Effector memory CD8-positive, alpha-beta T cell (primary cell): ENCODE data around the gene BDH1.
"Not testable (repeated sequence)": the region's sequence is repeated elsewhere in the genome, so short reads cannot be mapped to it uniquely, and the experiment has no call there.

Source experiments
- ATAC-seq: fragments of 150-1000 bp; cut with Tn5 transposase; replicated peaks from 2 replicates; pipeline ENCODE4 v1.10.0; 2021; ENCODE audit warnings: mild to moderate bottlenecking, moderate library complexity
- DNase-seq, 3 experiments: peaks; one replicate each; pipeline ENCODE4 v3.0.0; 2021
- H3K27ac Mint-ChIP-seq, 2 donors: one replicate each; pipeline ENCODE4 v1.8.0; 2022; ENCODE audit warnings: mild to moderate bottlenecking in 2 of 2, mixed read lengths in 2 of 2, moderate library complexity in 2 of 2
- H3K27me3 Mint-ChIP-seq, 2 donors: one replicate each; pipeline ENCODE4 v1.8.0; 2022; ENCODE audit warnings: mixed read lengths in 2 of 2
- H3K36me3 Mint-ChIP-seq: one replicate; pipeline ENCODE4 v1.8.0; 2022; ENCODE audit warnings: mild to moderate bottlenecking, moderate library complexity, mixed read lengths; ENCODE audit not compliant: insufficient read depth
- H3K4me1 Mint-ChIP-seq, 2 donors: one replicate each; pipeline ENCODE4 v1.8.0; 2022; ENCODE audit warnings: low read depth in 2 of 2, mixed read lengths in 2 of 2
- H3K4me3 Mint-ChIP-seq, 2 donors: one replicate each; pipeline ENCODE4 v1.8.0; 2022; ENCODE audit warnings: mild to moderate bottlenecking in 2 of 2, mixed read lengths in 2 of 2, moderate library complexity in 2 of 2
- H3K9me3 Mint-ChIP-seq, 2 donors: one replicate each; pipeline ENCODE4 v1.8.0; 2022; ENCODE audit warnings: mixed read lengths in 2 of 2

The BDH1 gene

DNA sequence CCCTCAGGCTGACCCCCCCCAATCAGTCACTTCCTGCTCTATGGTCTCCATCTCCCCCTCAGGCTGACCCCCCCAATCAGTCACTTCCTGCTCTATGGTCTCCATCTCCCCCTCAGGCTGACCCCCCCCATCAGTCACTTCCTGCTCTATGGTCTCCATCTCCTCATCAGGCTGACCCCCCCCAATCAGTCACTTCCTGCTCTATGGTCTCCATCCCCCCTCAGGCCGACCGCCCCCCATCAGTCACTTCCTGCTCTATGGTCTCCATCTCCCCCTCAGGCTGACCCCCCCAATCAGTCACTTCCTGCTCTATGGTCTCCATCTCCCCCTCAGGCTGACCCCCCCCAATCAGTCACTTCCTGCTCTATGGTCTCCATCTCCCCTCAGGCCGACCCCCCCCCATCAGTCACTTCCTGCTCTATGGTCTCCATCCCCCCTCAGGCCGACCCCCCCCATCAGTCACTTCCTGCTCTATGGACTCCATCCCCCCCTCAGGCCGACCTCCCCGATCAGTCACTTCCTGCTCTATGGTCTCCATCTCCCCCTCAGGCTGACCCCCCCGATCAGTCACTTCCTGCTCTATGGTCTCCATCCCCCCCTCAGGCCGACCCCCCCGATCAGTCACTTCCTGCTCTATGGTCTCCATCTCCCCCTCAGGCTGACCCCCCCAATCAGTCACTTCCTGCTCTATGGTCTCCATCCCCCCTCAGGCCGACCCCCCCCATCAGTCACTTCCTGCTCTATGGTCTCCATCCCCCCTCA, 37.7 kb downstream of the BDH1 start:
- H3K27ac Mint-ChIP-seq, H3K36me3 Mint-ChIP-seq, H3K9me3 Mint-ChIP-seq, DNase-seq, ATAC-seq, H3K4me3 Mint-ChIP-seq, H3K27me3 Mint-ChIP-seq: not testable (repeated sequence)
- peaks cover 6 to 17% of the 10 kb centered on the region in 2 donors for H3K4me1 Mint-ChIP-seq

DNA sequence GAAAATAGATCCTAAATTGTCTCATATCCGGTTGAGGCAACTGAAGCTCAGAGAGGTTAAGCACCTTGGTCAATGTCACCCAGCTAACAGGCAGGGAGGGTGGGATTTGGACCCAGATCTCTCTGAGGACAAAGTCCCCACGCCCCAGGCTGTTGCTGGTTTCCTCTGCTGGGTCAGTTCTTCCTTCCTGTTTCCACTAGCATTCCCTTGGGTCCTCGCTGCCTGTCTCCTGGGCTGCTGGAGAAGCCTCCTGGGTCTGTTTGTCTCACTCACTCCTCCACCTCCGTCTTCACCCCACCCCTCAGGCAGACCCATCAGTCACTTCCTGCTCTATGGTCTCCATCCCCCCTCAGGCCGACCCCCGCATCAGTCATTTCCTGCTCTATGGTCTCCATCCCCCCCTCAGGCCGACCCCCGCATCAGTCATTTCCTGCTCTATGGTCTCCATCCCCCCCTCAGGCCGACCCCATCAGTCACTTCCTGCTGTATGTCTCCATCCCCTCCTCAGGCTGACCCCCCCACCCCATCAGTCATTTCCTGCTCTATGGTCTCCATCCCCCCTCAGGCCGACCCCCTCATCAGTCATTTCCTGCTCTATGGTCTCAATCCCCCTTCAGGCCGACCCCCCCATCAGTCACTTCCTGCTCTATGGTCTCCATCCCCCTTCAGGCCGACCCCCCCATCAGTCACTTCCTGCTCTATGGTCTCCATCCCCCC, 38.7 kb downstream of the BDH1 start:
- Mint-ChIP-seq H3K27ac (peak overlapping the region; percentile 62 to 86), H3K4me1 (peaks cover 6 to 17% of the 10 kb centered on the region in 2 donors)
- H3K9me3 Mint-ChIP-seq, H3K4me3 Mint-ChIP-seq, H3K36me3 Mint-ChIP-seq, H3K27me3 Mint-ChIP-seq, ATAC-seq, DNase-seq: not testable (repeated sequence)

DNA sequence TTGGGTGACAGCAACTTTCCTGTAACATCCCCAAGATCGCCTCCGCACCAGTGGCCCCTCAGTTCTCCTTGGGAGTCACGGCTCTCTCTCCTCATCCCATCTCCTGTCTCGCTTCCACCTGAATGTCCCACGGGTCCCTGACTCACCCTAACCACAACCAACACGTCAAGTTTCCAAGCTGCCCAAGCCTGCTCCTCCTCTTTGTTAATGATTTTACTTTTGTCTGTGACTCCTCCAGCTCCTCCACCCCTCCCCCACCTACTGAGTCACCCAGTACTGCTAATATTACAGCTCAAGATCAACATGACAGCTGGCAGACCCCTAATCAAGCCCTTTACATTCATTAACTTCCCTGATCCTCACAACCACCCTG, 39.3 kb downstream of the BDH1 start:
- Mint-ChIP-seq H3K4me1 (peaks cover 6 to 14% of the 10 kb centered on the region in 2 donors), H3K9me3 (peaks cover 0 to 3% of the 10 kb centered on the region in 2 donors), H3K27me3 (no peaks in the 10 kb centered on the region), H3K4me3 (peak overlapping the region in 1 of 2 donors; percentile 18), H3K27ac (peak overlapping the region; percentile 62 to 86), H3K36me3 (peaks cover 13% of the 10 kb centered on the region)
- ATAC-seq (peak; percentile 35), DNase-seq (no peak)

DNA sequence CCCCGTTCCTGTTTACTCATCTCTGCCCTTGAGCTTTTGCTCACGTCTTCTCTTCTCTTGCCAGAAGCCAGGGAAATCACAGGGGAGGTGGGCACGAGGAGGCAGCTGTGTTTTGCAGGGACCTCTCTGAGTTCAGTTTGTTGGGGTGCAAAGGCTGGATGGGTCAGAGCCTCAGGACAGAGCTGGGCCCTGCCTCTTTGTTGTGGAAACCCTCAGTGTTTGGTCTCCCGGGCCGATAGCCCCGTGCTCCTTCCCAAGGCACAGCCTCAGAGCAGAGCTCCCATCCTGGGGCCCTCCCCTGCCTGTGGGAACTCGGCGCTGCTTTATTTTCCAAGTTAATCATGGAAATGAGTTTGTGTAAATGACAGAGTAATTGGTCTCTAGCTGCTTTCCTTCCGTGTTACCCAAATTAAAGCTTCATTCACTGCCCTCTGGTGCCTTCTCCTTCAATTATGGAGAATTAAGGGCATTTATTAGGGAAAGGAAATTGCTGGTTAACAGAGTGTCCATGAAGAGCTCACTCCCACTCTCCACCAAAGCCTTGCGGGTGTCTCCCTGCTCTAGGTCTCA, 40.9 kb downstream of the BDH1 start:
- ATAC-seq = no peak
- peak overlapping the region in 1 of 2 donors; percentile 36 for H3K27ac Mint-ChIP-seq
- peaks cover 16% of the 10 kb centered on the region for H3K36me3 Mint-ChIP-seq
- no peak overlapping the region for H3K4me3 Mint-ChIP-seq
- H3K9me3 Mint-ChIP-seq = peaks cover 0 to 3% of the 10 kb centered on the region in 2 donors
- no peaks in the 10 kb centered on the region for H3K27me3 Mint-ChIP-seq
- DNase-seq = no peak
- H3K4me1 Mint-ChIP-seq = peaks cover 11 to 16% of the 10 kb centered on the region in 2 donors

DNA sequence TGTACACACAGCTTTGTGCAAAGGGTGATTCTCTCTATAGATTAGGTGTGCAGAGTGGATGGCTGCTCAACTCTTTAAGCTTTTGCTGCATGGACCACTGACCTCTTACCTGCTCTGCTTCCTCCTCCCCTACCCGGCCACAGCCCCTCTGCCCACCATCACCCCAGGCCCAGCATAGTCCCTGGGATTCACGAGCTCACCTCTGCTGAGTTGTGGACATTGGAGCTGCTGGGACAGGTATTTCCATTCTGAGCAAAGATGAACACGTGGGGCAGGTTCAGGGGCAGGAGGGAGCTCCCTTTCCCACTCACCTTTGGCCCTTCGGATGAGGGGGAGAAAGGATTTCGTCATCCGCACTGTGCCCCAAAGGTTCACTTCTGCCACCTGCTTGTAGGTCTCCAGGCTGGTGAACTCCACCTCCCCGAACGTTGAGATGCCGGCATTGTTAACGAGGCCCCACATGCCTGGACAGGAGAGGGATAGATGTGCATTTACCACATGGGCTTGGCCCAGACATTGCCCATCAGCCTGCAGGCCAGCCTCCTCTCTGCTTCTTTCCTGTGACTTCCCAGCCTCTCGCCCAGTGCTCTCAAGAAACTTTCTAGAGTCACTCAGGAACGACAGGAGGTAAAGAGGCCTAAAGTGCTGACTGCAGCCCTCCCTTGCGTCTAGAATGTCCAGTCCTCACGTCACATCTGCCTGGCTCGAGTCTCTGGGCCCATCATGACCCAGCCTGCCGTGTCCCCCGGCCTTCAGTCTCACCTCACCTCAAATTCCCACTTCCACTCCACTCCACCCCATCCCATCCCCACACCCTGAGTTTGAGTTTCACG, 41.6 kb downstream of the BDH1 start:
- H3K4me3 Mint-ChIP-seq = no peak overlapping the region
- DNase-seq (no peak), ATAC-seq (no peak)
- no peaks in the 10 kb centered on the region for H3K27me3 Mint-ChIP-seq
- peaks cover 0 to 3% of the 10 kb centered on the region in 2 donors for H3K9me3 Mint-ChIP-seq
- no peak overlapping the region for H3K27ac Mint-ChIP-seq
- H3K4me1 Mint-ChIP-seq = peaks cover 10 to 16% of the 10 kb centered on the region in 2 donors
- peaks cover 15% of the 10 kb centered on the region for H3K36me3 Mint-ChIP-seq

DNA sequence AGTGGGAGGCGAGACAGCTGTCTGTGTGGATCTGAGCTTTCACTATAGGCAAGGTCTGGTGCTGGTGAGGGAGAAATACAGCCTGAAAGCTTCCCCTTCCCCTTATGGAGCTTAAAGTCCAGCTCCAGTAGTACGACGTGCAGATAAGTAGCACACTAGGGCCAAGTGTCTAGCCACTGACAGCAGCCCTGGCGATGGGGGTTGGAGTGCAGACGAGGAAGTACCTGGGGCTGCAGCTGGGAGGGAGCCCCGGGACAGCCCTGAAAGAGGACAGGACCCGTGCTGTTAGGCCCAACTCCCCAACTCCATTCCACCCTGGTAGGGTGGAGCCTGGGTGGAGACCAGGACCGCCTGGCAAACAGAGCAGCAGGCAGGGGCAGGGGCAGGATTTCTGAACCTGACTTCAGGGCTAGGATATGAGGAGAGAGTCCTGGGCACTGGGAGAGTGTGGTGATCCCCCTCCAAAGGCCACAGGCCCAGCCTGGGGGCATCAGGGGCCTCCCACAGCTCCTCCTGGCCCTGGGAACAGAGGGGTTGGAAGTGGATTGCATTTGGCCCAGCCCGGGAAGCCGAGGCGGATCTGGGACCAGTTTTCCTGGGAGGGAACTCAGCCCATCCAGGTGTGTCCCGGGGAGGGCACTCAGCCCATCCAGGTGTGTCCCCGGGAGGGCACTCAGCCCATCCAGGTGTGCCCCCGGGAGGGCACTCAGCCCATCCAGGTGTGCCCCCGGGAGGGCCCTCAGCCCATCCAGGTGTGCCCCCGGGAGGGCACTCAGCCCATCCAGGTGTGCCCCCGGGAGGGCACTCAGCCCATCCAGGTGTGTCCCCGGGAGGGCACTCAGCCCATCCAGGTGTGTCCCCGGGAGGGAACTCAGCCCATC, 42.8 kb downstream of the BDH1 start:
- no peaks in the 10 kb centered on the region for H3K9me3 Mint-ChIP-seq
- H3K27ac Mint-ChIP-seq = peak overlapping the region in 1 of 2 donors; percentile 78

DNA sequence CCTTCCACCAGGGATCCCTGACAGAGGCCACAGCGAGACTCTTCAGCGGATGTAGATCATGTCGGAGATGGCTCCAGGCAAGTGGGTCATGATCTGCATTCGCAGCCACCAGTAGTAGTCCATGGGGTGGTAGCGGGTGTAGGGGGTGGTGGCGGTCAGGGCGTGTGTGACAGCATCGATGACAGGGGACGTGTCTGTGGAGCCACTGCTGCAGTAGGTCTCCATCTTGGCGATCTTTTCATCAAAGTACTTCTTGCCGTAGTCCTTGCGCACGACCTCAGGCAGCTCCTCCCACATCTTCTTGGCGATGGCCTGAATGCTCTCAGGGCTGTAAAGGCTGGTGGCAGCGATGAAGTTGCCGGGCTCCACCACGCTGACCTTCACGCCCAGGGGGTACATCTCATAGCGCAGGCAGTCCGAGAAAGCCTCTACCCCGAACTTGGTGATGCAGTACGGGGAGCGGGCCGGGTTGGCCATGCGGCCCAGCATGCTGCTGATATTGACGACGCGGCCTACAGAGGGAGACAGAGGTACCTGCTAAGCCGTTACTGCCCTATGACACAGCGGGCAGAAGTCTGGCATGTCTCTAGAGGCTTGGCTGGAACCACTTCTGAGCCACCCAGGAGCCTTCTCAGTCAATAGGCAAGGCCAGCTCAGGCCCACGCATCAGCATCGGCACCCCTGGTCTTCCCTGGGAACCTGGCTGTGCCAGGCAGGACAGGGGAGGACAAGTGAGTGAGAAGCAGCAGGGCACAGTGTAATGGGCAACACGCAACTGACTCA, 43.7 kb downstream of the BDH1 start:
- Mint-ChIP-seq H3K4me3 (no peak overlapping the region), H3K4me1 (peaks cover 7 to 15% of the 10 kb centered on the region in 2 donors), H3K9me3 (no peaks in the 10 kb centered on the region), H3K27ac (peak overlapping the region in 1 of 2 donors; percentile 78), H3K36me3 (peaks cover 11% of the 10 kb centered on the region), H3K27me3 (no peaks in the 10 kb centered on the region)
- ATAC-seq = no peak
- DNase-seq = no peak

More for the DNA sequence above, 42.8 kb downstream of the BDH1 start:
- DNase-seq (no peak), ATAC-seq (no peak)
- peaks cover 12% of the 10 kb centered on the region for H3K36me3 Mint-ChIP-seq
- H3K4me1 Mint-ChIP-seq = peaks cover 7 to 16% of the 10 kb centered on the region in 2 donors
- H3K4me3 Mint-ChIP-seq = no peak overlapping the region
- H3K27me3 Mint-ChIP-seq = no peaks in the 10 kb centered on the region

DNA sequence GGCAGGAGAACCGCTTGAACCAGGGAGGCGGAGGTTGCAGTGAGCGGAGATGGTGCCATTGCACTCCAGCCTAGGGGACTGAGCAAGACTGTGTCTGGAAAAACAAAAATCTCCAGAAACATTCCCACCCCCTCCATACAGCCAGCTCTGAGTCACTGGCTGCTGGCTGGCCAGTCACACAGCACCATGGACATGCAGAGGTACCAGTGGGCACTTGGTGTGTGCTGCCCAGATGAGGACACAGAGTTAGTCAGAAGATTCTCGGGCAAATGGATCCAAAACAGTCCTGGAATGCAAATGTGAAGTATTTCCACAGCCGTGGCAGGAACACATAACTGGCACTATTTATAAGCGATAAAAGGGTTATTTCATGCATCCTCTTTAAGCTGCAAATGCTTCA, 44.6 kb downstream of the BDH1 start:
- no peak for DNase-seq
- peaks cover 9% of the 10 kb centered on the region for H3K36me3 Mint-ChIP-seq
- ATAC-seq = no peak
- H3K4me1 Mint-ChIP-seq = peaks cover 5 to 6% of the 10 kb centered on the region in 2 donors
- no peak overlapping the region for H3K27ac Mint-ChIP-seq
- H3K9me3 Mint-ChIP-seq = no peaks in the 10 kb centered on the region
- no peak overlapping the region for H3K4me3 Mint-ChIP-seq
- no peaks in the 10 kb centered on the region for H3K27me3 Mint-ChIP-seq

DNA sequence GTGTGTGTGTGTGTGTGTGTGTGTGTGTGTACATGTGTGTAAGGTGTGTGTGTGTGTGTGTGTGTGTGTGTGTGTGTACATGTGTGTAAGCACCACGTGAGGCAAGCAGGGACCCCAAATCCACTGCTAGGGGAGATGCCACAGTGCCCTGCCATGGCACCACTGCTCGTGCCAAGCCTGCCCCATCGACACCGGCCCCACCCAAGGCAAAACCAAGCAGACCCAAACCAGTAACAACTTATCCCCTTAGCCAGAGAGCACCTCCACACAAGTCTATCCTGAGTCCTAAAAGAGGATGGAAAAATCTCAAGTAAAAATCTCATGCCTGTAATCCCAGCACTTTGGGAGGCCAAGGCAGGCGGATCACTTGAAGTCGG, 45.1 kb downstream of the BDH1 start:
- no peaks in the 10 kb centered on the region for H3K27me3 Mint-ChIP-seq
- H3K9me3 Mint-ChIP-seq = no peaks in the 10 kb centered on the region
- H3K27ac Mint-ChIP-seq = peak overlapping the region in 1 of 2 donors; percentile 12
- H3K4me3 Mint-ChIP-seq = no peak overlapping the region
- peaks cover 3 to 5% of the 10 kb centered on the region in 2 donors for H3K4me1 Mint-ChIP-seq
- peaks cover 9% of the 10 kb centered on the region for H3K36me3 Mint-ChIP-seq
- ATAC-seq = no peak
- no peak for DNase-seq

DNA sequence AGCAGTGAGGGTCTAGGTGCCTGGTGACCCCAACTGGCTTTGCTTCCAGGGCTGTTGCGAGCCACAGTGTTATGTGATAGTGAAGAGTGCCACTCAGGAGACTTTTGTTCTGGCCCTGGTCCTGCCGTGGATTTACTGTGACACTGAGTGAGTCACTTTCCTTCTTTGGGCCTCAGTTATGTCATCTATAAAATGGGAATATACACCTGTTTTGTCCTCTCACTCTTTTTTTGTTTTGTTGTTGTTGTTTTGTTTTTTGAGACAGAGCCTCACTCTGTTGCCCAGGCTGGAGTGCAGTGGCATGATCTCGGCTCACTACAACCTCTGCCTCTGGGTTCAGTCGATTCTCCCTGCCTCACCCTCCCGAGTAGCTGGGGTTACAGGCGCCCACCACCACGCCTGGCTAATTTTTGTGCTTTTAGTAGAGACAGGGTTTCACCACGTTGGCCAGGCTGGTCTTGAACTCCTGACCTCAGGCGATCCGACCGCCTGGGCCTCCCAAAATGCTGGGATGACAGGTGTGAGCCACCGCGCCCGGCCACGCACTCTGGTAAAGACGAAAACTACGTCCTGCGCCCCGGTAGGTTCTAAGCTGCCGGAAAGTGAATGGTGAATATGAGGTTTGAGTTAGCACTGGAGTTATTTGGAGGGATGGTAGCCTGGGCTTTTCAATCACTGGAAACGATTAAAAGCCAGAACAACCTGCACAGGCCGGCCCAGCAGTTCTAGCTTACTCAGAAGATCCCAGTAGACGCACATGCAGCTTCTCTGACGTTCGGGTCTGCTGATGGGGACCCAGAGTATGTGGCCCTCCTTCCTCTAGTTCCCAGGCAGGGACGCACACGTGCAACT, 46.6 kb downstream of the BDH1 start:
- Mint-ChIP-seq H3K27ac (no peak overlapping the region), H3K27me3 (no peaks in the 10 kb centered on the region), H3K36me3 (peaks cover 9% of the 10 kb centered on the region), H3K4me3 (peak overlapping the region in 1 of 2 donors; percentile 72), H3K9me3 (no peaks in the 10 kb centered on the region), H3K4me1 (peaks cover 3 to 5% of the 10 kb centered on the region in 2 donors)
- ATAC-seq (no peak), DNase-seq (no peak)

DNA sequence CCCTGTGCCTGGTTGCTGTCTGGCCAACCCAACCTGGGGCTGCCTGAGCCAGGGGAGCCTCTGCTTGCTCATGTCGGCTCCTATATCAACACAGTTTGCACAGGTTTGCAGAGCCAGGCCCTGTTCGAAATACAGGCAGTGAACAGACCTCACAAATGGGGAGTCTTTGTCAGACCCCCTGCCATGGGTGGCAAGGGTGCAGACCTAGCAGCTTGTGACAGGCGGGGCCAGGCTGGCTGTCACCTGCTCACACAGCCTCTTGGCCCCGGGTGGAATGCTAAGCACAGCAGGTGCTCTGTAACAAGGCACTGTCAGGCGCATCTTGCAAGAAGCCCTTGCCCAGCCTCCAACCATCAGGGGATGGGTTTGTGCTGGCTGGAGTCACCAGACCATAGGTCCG, 47.3 kb downstream of the BDH1 start:
- no peak overlapping the region for H3K4me3 Mint-ChIP-seq
- H3K27me3 Mint-ChIP-seq = no peaks in the 10 kb centered on the region
- H3K4me1 Mint-ChIP-seq = peaks cover 3 to 5% of the 10 kb centered on the region in 2 donors
- ATAC-seq (no peak), DNase-seq (no peak)
- no peak overlapping the region for H3K27ac Mint-ChIP-seq
- no peaks in the 10 kb centered on the region for H3K9me3 Mint-ChIP-seq
- H3K36me3 Mint-ChIP-seq = peaks cover 9% of the 10 kb centered on the region
